Mucosa of stomach (tissue), 1 donor: ENCODE measurements around the gene SORBS1.

Source experiments
- H3K27me3 ChIP-seq: one replicate; pipeline ENCODE4 v1.7.0; 2013; ENCODE audit warnings: mild to moderate bottlenecking, low read length; ENCODE audit not compliant: control insufficient read depth, insufficient read depth
- H3K36me3 ChIP-seq: one replicate; pipeline ENCODE4 v1.7.0; 2013; ENCODE audit warnings: low read length; ENCODE audit not compliant: control insufficient read depth, insufficient read depth
- H3K4me1 ChIP-seq: one replicate; pipeline ENCODE4 v1.7.0; 2013; ENCODE audit warnings: mild to moderate bottlenecking, low read length; ENCODE audit not compliant: control insufficient read depth, insufficient read depth
- H3K4me3 ChIP-seq: one replicate; pipeline ENCODE4 v1.7.0; 2013; ENCODE audit warnings: low read length
- H3K9ac ChIP-seq: one replicate; pipeline ENCODE4 v1.7.0; 2013; ENCODE audit warnings: mild to moderate bottlenecking, low read length, moderate library complexity
- H3K9me3 ChIP-seq: one replicate; pipeline ENCODE4 v1.7.0; 2013; ENCODE audit warnings: mild to moderate bottlenecking, low read length, moderate library complexity; ENCODE audit not compliant: control insufficient read depth
- donor health status: Pancreatic carcinoma.

Gene SORBS1

GRCh38 chr10:95561177-95561863, at the start of gene SORBS1:
TSS of gene SORBS1 (minus strand) at chr10:95561371. CDS start at chr10:95441135, 120,236 bp downstream.
- H3K9me3 ChIP-seq: no peaks in the 10 kb centered on the region
- no peaks in the 10 kb centered on the region for H3K36me3 ChIP-seq
- H3K27me3 ChIP-seq: no peaks in the 10 kb centered on the region
- H3K4me1 ChIP-seq: peaks cover 11% of the 10 kb centered on the region
- peak within 1 kb of the TSS; percentile 66 for H3K4me3 ChIP-seq
- peak within 1 kb of the TSS; percentile 94 for H3K9ac ChIP-seq

- Histone ChIP-seq H3K4me1 (no peaks in the 10 kb centered on the region), H3K27me3 (no peaks in the 10 kb centered on the region), H3K36me3 (peaks cover 41% of the 10 kb centered on the region), H3K4me3 (no peak overlapping the region), H3K9me3 (no peaks in the 10 kb centered on the region), H3K9ac (no peak overlapping the region)
Observed at GRCh38 chr10:95610727-95611126, 49.6 kb upstream of the SORBS1 start.

- Histone ChIP-seq H3K36me3 (peaks cover 43% of the 10 kb centered on the region), H3K9ac (no peak overlapping the region), H3K4me1 (no peaks in the 10 kb centered on the region), H3K4me3 (no peak overlapping the region), H3K9me3 (no peaks in the 10 kb centered on the region), H3K27me3 (no peaks in the 10 kb centered on the region)
Observed at GRCh38 chr10:95606922-95607321, 45.8 kb upstream of the SORBS1 start.

- no peak overlapping the region for H3K4me3 ChIP-seq
- H3K36me3 ChIP-seq: peaks cover 29% of the 10 kb centered on the region
- H3K27me3 ChIP-seq: no peaks in the 10 kb centered on the region
- H3K9ac ChIP-seq: no peak overlapping the region
- no peaks in the 10 kb centered on the region for H3K4me1 ChIP-seq
- no peaks in the 10 kb centered on the region for H3K9me3 ChIP-seq
Observed at GRCh38 chr10:95605163-95605562, 44.0 kb upstream of the SORBS1 start.

- peaks cover 29% of the 10 kb centered on the region for H3K36me3 ChIP-seq
- H3K4me1 ChIP-seq: no peaks in the 10 kb centered on the region
- no peaks in the 10 kb centered on the region for H3K27me3 ChIP-seq
Observed at GRCh38 chr10:95604630-95605029, 43.5 kb upstream of the SORBS1 start.

GRCh38 chr10:95602382-95602781, 41.2 kb upstream of the SORBS1 start:
- H3K9me3 ChIP-seq: no peaks in the 10 kb centered on the region
- H3K36me3 ChIP-seq: peaks cover 20% of the 10 kb centered on the region
- no peak overlapping the region for H3K4me3 ChIP-seq
- H3K27me3 ChIP-seq: no peaks in the 10 kb centered on the region
- H3K9ac ChIP-seq: no peak overlapping the region
- no peaks in the 10 kb centered on the region for H3K4me1 ChIP-seq

More at GRCh38 chr10:95604630-95605029, 43.5 kb upstream of the SORBS1 start:
- no peak overlapping the region for H3K4me3 ChIP-seq
- no peak overlapping the region for H3K9ac ChIP-seq
- H3K9me3 ChIP-seq: no peaks in the 10 kb centered on the region

- no peaks in the 10 kb centered on the region for H3K4me1 ChIP-seq
- H3K9ac ChIP-seq: no peak overlapping the region
- no peaks in the 10 kb centered on the region for H3K9me3 ChIP-seq
Observed at GRCh38 chr10:95601116-95601719, 40.0 kb upstream of the SORBS1 start.

GRCh38 chr10:95600158-95600557, 39.0 kb upstream of the SORBS1 start:
- Histone ChIP-seq H3K36me3 (peaks cover 7% of the 10 kb centered on the region), H3K4me3 (no peak overlapping the region), H3K27me3 (no peaks in the 10 kb centered on the region), H3K4me1 (no peaks in the 10 kb centered on the region), H3K9ac (no peak overlapping the region), H3K9me3 (no peaks in the 10 kb centered on the region)

More at GRCh38 chr10:95601116-95601719, 40.0 kb upstream of the SORBS1 start:
- no peak overlapping the region for H3K4me3 ChIP-seq
- H3K36me3 ChIP-seq: peaks cover 12% of the 10 kb centered on the region
- no peaks in the 10 kb centered on the region for H3K27me3 ChIP-seq

- Histone ChIP-seq H3K4me1 (no peaks in the 10 kb centered on the region), H3K27me3 (no peaks in the 10 kb centered on the region), H3K9ac (no peak overlapping the region), H3K36me3 (no peaks in the 10 kb centered on the region), H3K9me3 (no peaks in the 10 kb centered on the region), H3K4me3 (no peak overlapping the region)
Observed at GRCh38 chr10:95597788-95598187, 36.6 kb upstream of the SORBS1 start.

GRCh38 chr10:95588025-95588424, 26.9 kb upstream of the SORBS1 start:
- no peak overlapping the region for H3K9ac ChIP-seq
- H3K27me3 ChIP-seq: no peaks in the 10 kb centered on the region
- peaks cover 11% of the 10 kb centered on the region for H3K4me1 ChIP-seq
- no peak overlapping the region for H3K4me3 ChIP-seq
- H3K36me3 ChIP-seq: no peaks in the 10 kb centered on the region
- H3K9me3 ChIP-seq: no peaks in the 10 kb centered on the region

- no peaks in the 10 kb centered on the region for H3K9me3 ChIP-seq
- H3K27me3 ChIP-seq: no peaks in the 10 kb centered on the region
- H3K4me3 ChIP-seq: no peak overlapping the region
- H3K4me1 ChIP-seq: no peaks in the 10 kb centered on the region
- no peak overlapping the region for H3K9ac ChIP-seq
- no peaks in the 10 kb centered on the region for H3K36me3 ChIP-seq
Observed at GRCh38 chr10:95579835-95580535, 18.8 kb upstream of the SORBS1 start.

- H3K9ac ChIP-seq: no peak overlapping the region
- no peaks in the 10 kb centered on the region for H3K4me1 ChIP-seq
- H3K9me3 ChIP-seq: no peaks in the 10 kb centered on the region
- H3K4me3 ChIP-seq: no peak overlapping the region
- H3K36me3 ChIP-seq: no peaks in the 10 kb centered on the region
- no peaks in the 10 kb centered on the region for H3K27me3 ChIP-seq
Observed at GRCh38 chr10:95579292-95579691, 18.1 kb upstream of the SORBS1 start.
